ENCODE measurements around the gene MXI1. TPM values are rescaled to one million over a fixed set of nuclear protein-coding genes. Genes with fewer than 3 reads are reported as not detected.

MXI1 gene
- 100 to 1,000 TPM in 1 of 4 donors, 10 to 100 TPM in 3; 58.2 to 100 (median 82.2) TPM for total RNA-seq

DNA sequence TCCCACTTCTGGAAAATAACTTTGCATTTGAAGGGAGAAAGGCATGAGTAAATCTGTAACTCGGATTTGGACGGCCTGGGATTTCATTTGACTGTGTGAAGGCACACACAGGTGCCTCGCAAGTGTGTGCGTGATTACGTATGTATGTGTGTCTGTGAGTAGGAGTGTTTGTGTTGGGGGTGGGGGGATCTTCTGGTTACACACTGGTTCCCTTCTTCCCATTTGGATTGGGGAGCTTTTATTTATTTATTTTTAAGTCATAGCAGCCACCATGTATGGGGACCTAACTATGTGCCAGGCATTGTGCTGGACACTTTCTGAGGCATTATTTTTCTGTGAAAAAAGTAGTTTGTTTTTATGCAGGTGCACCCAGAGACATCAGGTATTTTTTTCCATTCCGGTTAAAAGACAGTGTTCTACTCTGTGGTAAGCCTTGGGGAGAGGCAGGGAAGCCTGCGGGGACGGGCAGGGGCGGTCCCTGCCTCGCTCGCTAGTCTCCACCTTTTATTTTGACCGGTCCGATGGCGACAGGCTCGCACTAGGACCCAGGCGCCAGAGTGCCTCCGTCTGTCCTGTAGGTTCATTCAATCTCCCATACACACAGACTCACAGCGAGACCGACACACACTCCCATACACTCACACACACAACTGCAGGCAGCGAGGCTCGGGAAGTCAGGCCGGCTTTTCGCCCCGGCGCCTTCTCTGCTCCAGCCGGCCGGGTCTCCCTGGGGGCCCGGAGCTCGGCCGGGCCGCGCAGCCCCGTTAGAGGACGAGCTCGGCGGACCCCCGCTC lies at the start of gene MXI1:
Gene MXI1 (plus strand): TSS at position 595 of the 794 bp plus-strand sequence. CDS start 204 bp downstream, outside the sequence.
- TF ChIP-seq, protein P1, sequence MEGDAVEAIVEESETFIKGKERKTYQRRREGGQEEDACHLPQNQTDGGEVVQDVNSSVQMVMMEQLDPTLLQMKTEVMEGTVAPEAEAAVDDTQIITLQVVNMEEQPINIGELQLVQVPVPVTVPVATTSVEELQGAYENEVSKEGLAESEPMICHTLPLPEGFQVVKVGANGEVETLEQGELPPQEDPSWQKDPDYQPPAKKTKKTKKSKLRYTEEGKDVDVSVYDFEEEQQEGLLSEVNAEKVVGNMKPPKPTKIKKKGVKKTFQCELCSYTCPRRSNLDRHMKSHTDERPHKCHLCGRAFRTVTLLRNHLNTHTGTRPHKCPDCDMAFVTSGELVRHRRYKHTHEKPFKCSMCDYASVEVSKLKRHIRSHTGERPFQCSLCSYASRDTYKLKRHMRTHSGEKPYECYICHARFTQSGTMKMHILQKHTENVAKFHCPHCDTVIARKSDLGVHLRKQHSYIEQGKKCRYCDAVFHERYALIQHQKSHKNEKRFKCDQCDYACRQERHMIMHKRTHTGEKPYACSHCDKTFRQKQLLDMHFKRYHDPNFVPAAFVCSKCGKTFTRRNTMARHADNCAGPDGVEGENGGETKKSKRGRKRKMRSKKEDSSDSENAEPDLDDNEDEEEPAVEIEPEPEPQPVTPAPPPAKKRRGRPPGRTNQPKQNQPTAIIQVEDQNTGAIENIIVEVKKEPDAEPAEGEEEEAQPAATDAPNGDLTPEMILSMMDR (IDR thresholded peaks at IDR 0.05; ENCODE audit: low read depth), result no peak

DNA sequence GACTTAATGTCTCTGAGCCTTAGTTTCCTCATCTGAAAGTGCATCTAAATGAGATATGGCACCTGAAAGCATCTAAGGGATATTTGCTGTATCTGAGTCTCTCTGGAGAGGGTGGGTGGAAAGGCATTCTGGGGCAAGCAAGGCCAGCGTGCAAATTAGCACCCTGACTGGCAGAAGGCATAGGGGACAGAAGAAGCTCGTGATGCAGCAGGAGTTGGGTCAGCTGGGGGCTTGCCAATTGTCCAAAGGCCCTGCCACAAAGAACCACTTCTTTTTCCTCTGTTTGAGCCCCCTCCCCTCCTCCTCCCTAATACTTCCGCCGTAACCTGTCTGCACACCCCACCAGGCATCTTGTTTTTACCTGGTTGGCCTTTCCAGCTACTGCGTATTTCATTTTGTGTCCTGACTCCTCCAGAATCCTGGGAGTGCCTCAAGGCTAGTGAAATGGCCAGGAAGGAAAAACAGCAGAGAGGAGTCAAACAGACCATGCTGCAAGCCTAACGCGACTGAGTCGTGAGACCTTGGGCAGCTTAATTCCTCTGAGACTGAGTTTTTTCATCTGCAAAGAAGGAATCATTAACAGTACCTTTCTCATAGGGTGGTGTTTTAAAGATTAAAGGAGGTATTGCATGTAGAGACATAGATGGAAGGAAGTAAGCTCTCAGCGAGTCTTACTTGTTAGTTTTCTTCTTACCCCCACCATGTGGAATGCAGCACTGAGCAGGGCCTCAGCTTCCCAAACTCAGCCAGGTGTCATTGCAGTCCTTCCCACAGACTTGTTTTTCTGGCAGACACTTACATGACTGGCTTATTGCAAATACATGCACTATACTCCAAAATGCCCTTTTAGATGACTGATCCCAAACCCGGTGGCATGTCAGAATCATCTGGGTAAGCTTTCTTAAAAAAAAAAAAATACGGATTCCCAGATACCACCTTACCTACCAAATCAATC lies 49.1 kb upstream of the MXI1 start:
- TF ChIP-seq, protein P1 (IDR thresholded peaks at IDR 0.05; ENCODE audit: low read depth), result no peak

DNA sequence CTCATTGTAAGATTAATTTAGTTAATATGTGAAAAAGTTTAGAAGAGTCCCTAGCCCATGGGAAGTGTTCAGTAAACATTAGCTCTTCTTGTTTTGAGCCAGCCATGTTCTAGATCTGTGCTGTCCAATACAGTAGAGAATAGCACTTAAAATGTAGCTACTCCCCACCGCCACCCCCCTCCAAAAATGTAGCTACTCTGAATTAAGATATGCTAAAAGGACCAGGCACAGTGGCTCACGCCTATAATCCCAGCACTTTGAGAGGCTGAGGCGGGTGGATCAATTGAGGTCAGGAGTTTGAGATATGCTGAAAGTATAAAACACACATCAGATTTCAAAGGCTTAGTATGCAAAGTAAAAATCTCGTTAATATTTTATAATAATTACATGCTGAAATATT lies 47.3 kb upstream of the MXI1 start:
- TF ChIP-seq, protein P1 (IDR thresholded peaks at IDR 0.05; ENCODE audit: low read depth), result no peak

DNA sequence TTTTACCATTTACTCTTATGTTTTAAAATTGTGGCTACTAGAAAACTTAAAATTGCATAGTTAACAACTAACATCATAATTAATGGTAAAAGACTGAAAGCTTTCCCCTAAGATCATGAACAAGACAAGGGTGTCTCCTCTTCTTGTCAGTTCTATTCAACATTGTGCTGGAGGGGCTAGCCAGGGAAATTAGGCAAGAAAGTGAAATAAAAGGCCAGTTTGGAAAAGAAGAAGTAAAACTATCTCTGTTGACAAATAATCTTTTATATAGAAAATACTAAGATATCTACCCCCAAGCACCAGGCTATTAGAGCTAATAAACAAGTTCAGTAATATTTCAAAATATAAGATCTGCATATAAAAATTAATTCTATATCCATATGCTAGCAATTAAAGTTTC lies 46.9 kb upstream of the MXI1 start:
- TF ChIP-seq, protein P1 (IDR thresholded peaks at IDR 0.05; ENCODE audit: low read depth), result no peak

DNA sequence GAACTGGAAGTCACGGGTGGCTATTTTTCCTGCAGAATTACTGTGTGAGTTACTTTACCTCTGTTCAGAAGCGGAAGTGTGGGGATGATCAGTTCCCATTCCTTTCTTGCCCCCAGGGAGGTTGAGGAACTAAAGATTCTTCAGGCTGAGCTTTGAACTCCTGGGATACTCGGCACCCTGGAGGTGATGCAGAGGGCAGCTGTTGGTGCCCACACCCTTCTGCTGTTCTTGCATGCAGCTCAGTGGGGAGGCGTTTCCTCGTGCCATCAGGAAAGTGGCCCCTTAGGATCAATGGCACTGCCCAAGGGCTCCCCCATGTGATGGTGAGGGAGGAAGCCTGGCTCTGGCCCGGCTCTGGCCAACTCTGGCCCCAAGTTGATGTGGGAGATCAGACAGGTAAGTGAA lies 44.7 kb upstream of the MXI1 start:
- TF ChIP-seq, protein P1 (IDR thresholded peaks at IDR 0.05; ENCODE audit: low read depth), result no peak

DNA sequence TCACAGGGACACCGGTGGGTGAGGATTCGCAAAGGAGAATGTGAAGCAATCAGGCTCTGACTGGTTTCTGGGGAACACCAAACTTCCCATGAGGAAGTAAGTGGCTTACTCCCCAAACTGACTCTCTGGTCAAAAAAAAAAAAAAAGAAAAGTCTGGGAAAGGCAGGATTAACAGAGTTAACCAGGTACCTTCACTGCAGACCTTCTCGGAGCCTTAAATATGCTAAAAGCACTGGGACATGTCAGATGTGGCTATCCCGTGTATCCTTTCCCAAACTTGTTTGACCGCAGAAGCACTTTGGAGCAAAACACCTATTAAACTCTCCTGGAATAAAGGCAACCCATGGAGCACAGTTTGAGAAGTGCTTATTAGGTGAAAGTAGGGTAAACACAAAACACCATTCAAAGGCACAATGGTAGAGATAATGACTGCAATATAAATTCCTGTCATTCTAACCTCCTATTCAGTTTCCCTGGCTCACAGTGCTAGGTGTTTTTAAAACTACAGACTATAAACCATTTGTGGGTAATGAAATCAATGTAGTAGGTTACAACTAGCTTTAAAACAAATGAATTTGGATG lies 44.1 kb upstream of the MXI1 start:
- TF ChIP-seq, protein P1 (IDR thresholded peaks at IDR 0.05; ENCODE audit: low read depth), result no peak
